Muscle of back (tissue), 13 donors: ENCODE measurements around the gene ATXN1. TPM values are rescaled to one million over a fixed set of nuclear protein-coding genes. Genes with fewer than 3 reads are reported as not detected.
"Not testable (repeated sequence)": the region's sequence is repeated elsewhere in the genome, so short reads cannot be mapped to it uniquely, and the experiment has no call there.

Experiments
- DNase-seq, 3 donors: peaks; one replicate each; pipeline versions ENCODE4 v3.0.0 to v3.0.0-alpha.2; 2013
- long read RNA-seq, 9 donors: transcript quantifications; one replicate each; lab custom pipeline, GENCODE V29; 2026
- polyA plus RNA-seq, 10 donors: library from polyadenylated mRNA; unstranded; fragments of 120-200 nt; gene quantifications; one replicate each; pipeline ENCODE4 v1.2.1, GENCODE V29; 2013; ENCODE audit not compliant: insufficient read length in 10 of 10

ATXN1 gene
- polyA plus RNA-seq, result 10 to 100 TPM; 13.6 to 16.9 (median 15.0) TPM
- long read RNA-seq, donor 1, partial matches to known transcripts, result 0 of 2 reads
- long read RNA-seq, donor 1, other reads (novel, unspliced or antisense), result 0 of 2 reads
- long read RNA-seq, donor 2, partial matches to known transcripts, result 0 of 1 reads
- long read RNA-seq, donor 2, other reads (novel, unspliced or antisense), result 0 of 1 reads
- long read RNA-seq, donor 3, result 0 reads
- long read RNA-seq, donor 4, partial matches to known transcripts, result 0 of 1 reads
- long read RNA-seq, donor 4, other reads (novel, unspliced or antisense), result 0 of 1 reads
- long read RNA-seq, donor 5, partial matches to known transcripts, result 0 of 2 reads
- long read RNA-seq, donor 5, other reads (novel, unspliced or antisense), result 0 of 2 reads
- long read RNA-seq, donor 6, partial matches to known transcripts, result 0 of 2 reads
- long read RNA-seq, donor 6, other reads (novel, unspliced or antisense), result 0 of 2 reads
- long read RNA-seq, donor 7, partial matches to known transcripts, result 0 of 1 reads
- long read RNA-seq, donor 7, other reads (novel, unspliced or antisense), result 0 of 1 reads
- long read RNA-seq, donor 8, partial matches to known transcripts, result 0 of 3 reads
- long read RNA-seq, donor 8, other reads (novel, unspliced or antisense), result 0 of 3 reads
- long read RNA-seq, donor 9, result 0 reads

DNA sequence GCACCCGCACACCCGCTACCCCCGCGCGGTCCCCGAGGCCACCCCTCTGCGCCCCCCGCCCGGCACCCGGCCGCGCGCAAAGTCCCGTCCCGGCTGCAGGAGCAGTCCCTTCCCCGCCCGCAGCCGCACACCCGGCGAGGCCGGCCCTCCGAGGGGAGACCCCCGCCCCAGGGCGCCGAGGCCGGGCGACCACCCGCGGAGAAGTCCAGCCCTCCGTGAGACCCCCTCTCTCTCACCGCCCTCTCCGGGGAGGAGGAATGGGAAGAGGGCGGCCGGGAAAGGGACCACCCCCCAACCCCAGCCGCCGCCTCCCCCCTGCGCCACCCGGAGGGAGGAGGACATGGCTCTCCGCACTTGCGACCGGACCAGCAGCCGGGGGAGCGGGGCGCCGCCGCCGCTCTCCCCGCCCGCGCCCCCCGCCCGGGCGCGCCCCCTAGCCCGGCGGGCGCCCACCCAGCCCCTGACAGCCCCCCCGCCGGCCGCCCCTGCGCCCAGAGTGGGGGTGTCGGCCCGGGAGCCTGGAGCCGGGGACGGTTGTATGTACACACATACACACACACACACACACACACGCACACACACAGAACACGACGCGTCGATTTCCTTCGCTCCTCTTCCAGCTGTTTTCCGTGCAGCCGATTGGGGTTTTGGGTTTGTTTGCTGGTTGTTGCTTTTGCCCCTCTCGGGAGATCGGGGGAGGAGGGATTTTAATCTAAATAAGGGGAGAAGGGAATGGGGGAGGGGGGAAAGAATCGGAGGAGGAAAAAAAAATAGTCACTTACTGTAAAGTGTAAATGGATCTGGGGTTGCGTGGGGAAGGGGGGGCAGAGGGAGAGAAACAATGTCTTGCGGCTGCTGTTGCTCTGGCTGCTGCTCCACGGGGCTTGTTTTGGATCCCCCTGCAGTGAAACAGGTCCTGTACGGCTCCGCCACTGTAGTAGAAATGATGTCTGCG is at the start of gene ATXN1:
TSS of gene ATXN1 (minus strand) at position 945 of the 955 bp plus-strand sequence.
- DNase-seq, result peak; percentile 68 to 90 (median 75)

DNA sequence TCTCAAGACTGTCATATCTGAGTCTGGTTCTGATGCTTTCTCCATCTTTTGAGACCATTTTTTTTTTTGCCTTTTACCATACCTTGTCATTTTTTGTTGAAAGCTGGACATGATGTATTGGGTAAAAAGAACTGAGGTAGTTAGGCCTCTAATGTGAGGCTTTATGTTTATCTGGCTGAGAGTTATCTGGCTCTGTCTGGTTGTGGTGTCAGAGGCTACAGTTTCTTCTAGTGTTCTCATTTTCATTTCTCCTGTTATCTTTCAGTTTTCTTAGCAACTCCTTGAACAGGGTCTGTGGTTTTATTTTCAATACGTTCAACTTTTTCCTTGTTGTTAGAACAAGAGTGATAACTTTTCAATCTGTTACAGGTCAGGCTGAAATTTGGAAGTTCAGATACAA is 49.2 kb upstream of the ATXN1 start:
- no peak for DNase-seq

DNA sequence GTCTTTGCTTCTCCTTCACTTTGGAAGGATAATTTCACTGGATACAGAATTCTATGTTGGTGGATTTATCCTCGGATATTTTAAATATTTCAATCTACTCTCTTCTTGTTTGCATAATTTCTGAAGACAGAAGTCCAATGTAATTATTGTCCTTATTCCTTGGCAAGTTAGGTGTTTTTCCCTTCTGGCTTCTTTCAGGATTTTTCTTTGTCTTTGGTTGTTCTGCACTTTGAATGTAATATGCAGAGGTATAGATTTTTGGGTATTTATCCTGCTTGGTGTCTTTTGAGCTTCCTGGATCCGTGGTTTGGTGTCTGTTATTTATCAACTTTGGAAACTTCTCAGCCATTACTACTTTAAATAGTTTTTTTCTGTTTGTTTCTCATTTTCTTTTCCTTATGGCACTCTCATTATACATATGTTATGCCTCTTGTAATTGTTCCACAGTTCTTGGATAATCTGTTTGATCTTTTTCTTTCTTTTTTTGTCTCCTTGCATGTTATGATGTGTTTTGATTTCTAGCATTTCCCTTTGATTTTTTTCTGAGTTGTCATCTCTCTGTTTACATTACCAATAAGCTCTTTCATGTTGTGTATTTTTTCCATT is 48.6 kb upstream of the ATXN1 start:
- no peak for DNase-seq

DNA sequence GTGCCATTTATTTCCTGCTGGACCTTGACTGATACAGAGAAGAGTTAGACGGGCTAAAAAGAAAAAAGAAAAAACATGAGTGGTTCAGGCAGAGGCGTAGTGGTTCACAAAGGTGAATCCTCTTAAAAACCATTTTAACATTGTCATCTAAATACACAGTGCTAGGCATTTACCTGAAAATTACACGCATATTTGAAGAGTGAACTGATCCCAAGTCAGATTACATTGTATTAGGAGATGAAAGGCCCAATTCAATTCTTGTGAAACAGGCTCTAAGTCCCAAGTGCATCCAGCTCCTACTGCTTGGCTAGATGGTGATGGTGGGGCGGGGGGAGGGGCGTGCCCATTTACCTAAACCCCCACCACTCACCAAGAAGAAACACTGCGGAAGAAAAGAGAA is 46.7 kb upstream of the ATXN1 start:
- DNase-seq, result no peak

DNA sequence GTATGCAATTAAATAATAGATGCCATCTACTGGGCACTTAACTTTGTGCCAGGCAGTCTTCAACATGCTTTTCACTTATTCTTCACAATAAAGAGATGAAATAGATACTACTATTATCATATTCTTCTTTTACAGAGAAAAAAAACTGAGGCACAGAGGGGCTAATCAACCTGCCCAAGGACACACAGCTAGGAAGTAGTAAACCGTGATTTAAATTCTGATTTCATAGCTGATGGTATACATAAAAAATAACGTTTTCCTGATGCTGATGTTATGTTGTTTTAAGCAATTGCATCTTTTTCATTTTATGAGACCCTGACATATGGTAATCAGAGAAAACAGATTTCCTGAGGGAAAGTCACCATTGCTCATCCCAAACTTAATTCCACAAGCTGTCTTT is 45.1 kb upstream of the ATXN1 start:
- no peak for DNase-seq

DNA sequence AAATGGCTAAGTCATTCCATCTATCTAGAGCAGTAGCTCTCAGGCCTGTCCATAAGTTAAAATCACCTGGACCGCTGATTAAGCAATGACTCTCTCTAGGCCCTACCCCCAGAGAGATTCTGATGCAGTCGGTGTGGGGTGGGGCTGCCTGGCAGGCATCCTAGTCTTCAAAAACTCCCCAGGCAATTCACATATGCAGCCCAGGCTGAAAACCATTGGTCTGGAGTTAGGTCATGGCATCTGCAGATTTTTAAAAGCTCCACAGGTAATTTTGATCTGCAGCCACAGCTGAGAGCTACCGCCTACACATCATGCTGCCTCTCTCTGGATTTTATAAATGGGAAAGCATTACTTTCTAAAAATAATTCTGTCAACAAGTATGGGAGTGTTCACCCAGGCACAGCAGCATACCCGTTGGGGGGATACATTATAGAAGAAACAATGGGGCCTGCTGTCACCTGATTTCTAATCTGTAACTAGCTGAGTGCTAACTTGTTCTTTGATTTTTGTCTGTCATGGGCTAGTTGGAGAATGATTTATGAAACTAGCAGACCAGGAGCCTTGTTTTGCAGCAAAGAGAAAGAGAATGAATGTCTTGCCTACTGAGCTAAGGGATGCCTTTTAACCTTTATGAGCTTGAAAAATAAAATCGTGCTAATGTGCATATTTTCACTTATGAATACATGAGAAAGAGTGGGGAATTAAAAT is 44.1 kb upstream of the ATXN1 start:
- DNase-seq, result peak in 1 of 3 donors; percentile 59

DNA sequence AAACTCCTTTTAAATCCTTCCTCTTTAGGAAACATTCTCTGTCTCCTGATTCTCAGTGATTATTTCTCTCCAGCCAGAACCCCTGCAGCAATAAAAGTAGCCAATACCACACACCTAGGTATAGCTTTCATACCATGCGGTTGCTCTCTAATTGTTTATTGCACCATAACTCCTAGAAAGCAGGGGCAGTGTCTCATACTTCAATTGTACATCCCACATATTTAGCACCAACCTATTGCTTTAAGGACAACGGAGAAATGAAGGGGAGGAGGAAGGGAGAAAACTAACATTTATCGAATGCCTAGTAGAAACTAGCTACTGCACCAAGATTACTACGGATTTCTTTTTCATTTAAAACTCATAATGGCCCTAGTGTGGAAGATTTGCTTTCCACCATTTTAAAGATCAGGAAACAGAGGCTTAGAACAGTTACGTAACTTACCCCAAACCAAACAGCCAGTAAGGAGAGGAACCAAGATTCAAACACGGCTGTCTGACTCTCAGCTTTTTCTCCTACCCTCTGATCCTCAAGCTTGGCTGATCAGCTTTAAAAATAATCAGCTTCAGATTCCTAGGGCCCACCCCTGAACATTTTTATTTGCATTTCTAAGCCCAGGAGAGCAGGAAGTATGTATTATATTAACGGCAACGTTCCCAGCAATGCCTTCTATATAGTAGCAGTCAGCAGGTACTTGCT is 43.4 kb upstream of the ATXN1 start:
- peak in 1 of 3 donors; percentile 62 for DNase-seq

DNA sequence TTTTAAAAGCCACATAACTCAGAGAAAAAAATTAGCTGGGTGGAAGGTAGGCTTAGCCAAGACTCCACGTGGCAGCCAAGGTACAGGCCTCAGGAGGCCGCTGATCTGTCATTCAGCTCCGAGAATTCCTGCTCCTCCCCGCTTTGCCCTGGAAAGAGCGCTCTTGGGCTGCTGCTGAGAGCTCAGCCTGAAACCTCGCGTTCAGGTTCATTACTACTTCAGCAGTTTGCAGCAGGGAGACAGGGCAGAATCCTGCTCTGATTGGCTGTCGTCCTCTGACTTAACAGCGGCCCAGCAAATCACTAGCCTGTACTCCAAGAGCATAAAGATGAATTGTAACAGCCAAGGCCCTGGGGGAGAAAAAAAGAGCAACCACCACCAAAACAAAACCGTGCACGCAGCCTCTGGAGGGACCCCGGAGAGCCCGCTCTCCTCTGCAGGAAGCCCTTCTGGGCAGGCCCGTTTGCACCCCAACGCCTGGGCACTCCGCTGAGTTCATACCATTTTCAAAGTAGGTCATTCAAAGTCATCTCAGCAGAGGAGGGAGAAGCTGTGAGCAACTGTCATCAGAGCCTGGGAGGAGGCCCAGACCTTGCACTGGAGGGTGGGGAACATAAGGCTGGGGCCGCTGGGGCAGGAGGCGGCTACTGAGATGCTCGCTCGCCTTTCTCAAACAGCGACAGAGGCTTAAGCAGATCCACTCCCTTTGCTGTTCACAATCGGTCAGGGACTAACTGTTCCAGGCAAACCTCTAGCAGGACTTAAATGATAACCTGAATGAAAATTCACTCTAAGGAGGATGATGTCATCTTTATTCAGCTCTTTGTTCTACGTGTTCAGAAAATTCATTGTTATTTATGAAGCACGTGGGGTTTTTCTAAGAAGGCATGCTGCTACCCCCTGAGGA is 42.3 kb upstream of the ATXN1 start:
- peak; percentile 77 to 95 (median 88) for DNase-seq

DNA sequence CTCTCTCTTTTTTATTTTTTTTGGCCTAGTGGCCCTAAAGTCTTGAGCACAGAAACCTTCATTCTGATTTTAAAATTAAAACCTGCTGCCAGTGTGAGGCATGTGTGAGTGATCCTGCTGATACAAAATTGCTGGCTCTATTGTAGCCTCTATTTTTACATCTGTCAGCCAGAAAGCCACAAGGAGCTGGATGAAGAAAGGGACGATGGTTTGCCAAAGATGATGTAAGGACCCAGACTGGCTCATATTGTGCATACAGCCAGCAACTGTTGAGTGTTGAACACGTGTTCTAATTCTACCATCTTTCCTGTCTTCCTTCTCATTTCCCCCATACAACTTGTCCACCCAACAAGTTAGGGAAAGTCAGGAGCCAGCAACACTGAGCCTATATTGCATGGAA is 40.8 kb upstream of the ATXN1 start:
- peak in 2 of 3 donors; percentile 70 to 78 for DNase-seq

DNA sequence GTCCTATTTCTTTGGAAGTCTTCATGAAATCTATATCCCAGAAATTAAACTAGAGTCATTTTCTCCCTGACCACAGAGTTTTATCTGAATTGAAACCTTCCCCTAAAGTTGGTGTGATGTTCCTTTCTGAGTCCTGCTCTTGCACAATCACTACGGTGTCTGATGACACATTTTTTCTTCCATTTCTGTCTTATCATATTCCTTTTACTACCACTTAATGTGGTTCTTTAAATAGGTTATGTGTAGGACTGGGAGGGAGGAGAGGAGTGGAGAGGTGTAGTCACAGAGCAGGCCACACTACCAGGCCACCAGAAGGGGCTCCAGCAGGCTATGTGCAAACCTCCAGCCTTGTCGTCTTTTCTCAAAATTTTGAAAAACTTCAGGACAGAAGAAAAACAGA is 39.7 kb upstream of the ATXN1 start:
- DNase-seq, result no peak

DNA sequence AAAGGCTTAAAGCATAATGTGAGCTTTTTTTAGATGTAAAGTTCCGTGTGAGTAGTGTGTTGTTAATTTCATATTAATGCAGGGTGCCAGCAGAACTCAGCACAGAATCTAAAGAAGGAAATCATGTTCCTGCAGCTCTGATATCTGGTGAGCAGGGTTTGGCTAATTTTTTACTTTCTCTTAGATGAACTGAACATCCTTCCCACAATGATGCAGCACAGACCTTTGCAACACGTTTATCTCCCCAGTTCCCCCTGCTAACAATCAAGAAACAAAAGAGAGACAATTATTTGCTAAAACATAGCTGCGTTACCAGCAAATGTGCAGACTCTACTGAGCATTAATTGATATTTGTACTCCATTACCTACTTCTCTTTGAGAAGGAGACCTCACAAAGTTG is 39.1 kb upstream of the ATXN1 start:
- DNase-seq, result no peak

DNA sequence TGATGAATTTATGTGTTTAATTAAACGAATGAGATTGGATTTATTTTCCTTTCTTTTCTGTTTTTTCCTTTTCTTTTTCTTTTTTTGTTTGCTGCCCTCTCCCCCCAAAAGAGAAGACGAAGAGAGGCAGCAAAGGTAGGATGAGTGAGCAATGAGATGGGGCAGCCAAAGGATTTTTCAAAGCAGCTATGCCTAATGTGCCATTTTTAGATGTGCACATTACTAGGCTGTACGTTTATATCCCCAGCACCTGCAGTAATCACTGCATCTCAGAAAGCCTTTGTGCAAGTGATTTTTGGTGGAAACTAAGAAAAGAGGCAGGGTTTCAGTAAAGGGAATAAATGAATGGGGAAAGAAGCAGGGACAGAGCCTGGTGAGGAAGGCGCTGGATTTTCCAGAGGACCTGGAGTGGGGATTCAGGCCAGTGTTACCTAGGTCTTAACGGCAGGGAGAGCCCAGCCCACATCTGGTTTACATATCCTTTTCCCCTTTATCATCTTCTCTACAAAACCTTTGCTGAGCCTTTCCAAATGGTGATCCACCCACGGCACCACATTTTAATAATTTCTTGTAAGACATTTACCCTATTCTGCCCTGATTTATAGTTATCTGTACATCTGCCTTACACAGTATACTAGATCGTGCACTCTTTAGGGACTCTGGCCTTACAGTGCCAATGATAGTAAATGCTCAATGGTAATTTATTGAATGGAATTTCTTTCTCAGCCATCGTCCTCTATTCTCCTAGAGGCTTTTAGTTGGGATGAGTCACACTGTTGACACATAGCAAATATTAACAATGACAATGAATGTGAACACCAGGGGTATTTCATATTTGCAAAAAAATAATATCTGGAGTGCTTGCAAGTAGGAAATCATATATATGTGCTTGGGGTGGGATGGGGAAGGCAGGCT is 38.3 kb upstream of the ATXN1 start:
- DNase-seq, result peak in 1 of 3 donors; percentile 65

DNA sequence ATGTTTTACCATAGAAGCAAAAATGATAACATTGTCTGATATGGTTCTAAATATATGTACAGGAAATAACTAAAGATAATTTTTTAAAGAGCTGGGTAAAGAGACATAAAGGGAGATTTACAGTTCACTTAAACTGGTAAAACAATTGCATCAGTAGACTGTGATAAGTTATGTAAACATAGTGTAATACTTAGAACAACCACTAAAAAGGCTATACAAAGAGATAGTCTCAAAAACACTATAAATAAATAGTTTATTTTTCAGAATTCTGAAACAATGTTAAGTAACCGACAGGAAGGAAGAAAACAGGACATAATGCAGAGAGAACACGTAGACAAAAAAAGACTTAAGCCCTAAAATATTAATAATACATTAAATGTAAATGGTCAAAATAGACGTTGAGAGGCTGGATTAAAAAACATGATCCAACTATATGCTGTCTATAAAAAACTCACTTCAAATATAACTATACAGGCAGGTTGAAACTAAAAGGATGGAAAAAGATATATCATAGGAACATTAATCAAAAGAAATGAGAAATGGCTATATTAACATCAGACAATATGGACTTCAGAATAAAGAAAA is 32.7 kb upstream of the ATXN1 start:
- DNase-seq, result no peak

DNA sequence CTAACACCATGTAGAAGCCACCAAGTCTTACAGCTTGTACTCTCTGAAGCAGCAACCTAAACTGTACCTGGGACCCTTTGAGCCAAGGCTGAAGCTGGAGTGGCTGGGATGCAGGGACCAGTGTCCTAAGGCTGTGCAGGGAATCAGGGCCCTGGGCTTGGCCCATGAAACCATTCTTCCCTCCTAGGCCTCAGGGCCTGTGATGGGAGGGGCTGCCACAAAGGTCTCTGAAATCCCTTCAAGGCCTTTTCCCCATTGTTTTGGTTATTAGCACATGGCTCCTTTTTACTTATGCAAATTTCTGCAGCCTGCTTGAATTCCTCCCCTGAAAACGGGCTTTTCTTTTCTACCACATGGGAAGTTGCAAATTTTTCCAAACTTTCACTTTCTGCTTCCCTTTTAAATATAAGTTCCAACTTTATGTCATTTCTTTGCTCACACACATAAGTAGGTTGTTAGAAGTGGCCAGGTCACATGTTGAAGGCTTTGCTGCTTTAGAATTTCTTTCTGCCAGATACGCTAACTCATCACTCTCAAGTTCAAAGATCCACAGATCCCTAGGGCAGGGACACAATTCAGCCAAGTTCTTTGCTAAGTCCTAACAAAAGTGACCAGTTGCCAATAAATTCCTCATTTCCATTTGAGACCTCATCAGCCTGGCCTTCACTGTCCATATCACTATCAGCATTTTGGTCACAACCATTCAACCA is 28.2 kb upstream of the ATXN1 start:
- peak in 1 of 3 donors; percentile 66 for DNase-seq

DNA sequence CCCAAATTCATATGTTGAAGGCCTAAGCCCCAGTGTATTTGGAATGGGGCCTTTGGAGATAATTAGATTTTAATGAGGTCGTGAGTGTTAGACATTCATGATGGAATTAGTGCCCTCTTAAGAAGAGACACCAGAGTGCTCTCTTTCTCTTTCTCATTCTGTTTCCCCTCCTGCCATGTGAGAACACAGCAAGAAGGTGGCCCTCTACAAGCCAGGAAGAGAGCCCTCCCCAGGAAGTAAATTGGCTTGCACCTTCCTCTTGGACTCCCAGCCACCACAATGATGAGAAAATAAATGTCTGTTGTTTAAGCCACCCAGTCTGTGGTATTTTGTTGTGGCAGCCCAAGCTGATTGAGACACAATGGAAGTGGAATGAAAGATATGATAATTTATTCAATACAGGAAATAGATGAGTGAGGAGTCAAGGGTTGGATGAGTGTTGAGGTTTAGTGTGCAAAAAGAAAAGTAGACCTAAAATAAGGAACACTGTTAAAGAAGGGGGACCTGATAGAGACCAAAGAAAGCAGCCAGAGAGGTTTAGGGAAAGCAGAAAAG is 25.9 kb upstream of the ATXN1 start:
- DNase-seq, result no peak

DNA sequence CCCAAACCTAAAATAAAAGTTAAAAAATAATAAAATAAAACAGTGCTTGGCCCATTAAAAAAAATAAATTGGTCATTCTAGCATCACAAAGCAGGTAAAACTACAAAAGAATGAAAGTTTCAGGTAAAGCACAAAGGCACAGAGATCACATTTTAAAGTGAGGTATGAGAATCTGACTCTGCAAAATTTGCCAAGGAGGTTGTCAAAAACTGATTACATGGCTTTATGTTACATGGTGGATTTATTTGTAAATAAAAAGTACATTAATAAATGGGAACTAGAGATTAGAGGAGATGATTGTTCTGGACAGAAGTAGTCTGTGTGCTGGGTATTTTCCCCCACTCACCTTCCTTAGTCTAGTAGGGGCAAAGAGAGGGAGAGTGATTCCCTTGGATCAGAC is 24.2 kb upstream of the ATXN1 start:
- DNase-seq, result no peak

DNA sequence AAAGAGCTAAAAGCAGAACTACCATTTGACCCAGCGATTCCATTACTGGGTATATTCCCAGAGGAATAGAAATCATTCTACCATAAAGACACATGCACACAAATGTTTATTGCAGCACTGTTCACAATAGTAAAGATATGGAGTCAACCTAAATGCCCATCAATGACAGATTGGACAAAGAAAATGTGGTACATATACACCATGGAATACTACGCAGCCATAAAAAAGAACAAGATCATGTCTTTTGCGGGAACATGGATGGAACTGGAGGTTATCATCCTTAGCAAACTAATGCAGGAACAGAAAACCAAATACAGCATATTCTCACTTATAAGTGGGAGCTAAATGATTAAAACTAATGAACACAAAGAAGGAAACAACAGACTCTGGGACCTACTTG is 23.7 kb upstream of the ATXN1 start:
- DNase-seq, result not testable (repeated sequence)
